Progenitor cell of endocrine pancreas (in vitro differentiated cells): Measurements from ENCODE around the gene ADSL. TPM values are rescaled to one million over a fixed set of nuclear protein-coding genes. Genes with fewer than 3 reads are reported as not detected.

Source experiments
- DNase-seq: peaks from one replicate; pipeline ENCODE4 v3.0.0; 2021; ENCODE audit warnings: low spot score; ENCODE audit not compliant: unreplicated experiment
- H3K27ac Mint-ChIP-seq: 2 replicates; pipeline ENCODE4 v1.8.0; 2021; ENCODE audit warnings: mild to moderate bottlenecking, moderate library complexity, mixed read lengths
- H3K27me3 Mint-ChIP-seq: 2 replicates; pipeline ENCODE4 v1.8.0; 2021; ENCODE audit warnings: mixed read lengths
- H3K36me3 Mint-ChIP-seq: 2 replicates; pipeline ENCODE4 v1.8.0; 2022; ENCODE audit warnings: mixed read lengths; ENCODE audit not compliant: insufficient read depth
- H3K4me1 Mint-ChIP-seq: 2 replicates; pipeline ENCODE4 v1.8.0; 2021; ENCODE audit warnings: low read depth, mixed read lengths
- H3K4me3 Mint-ChIP-seq: 2 replicates; pipeline ENCODE4 v1.8.0; 2021; ENCODE audit warnings: low read depth, mild to moderate bottlenecking, moderate library complexity, mixed read lengths
- H3K9me3 Mint-ChIP-seq: 2 replicates; pipeline ENCODE4 v1.8.0; 2021; ENCODE audit warnings: low read depth, mixed read lengths
- CTCF ChIP-seq: fragments of 200-600 bp; sonication (generic); IDR thresholded peaks from one replicate; pipeline ENCODE4 v1.5.0; 2021; ENCODE audit warnings: antibody characterized with exemption, mild to moderate bottlenecking; ENCODE audit not compliant: unreplicated experiment
- total RNA-seq: library from RNA; stranded (reverse); gene quantifications from 2 replicates; pipeline ENCODE4 v1.2.1, GENCODE V29; 2021

ADSL gene
- total RNA-seq, 1 donor from 2014 or later, result 85.0 TPM

- TF ChIP-seq CTCF, result no peak
- Mint-ChIP-seq H3K4me3 (no peak overlapping the region), H3K27ac (no peak overlapping the region), H3K27me3 (no peaks in the 10 kb centered on the region), H3K4me1 (no peaks in the 10 kb centered on the region), H3K36me3 (peaks cover 7% of the 10 kb centered on the region), H3K9me3 (no peaks in the 10 kb centered on the region)
- DNase-seq, result no peak
Observed at GRCh38 chr22:40408718-40409612, 62.7 kb downstream of the ADSL start.

- DNase-seq, result no peak
- H3K9me3 Mint-ChIP-seq, result no peaks in the 10 kb centered on the region
- no peak for TF ChIP-seq CTCF
- H3K27ac Mint-ChIP-seq, result peak overlapping the region; percentile 29
- H3K27me3 Mint-ChIP-seq, result no peaks in the 10 kb centered on the region
- no peaks in the 10 kb centered on the region for H3K4me1 Mint-ChIP-seq
- H3K36me3 Mint-ChIP-seq, result peaks cover 5% of the 10 kb centered on the region
- no peak overlapping the region for H3K4me3 Mint-ChIP-seq
Observed at GRCh38 chr22:40409613-40410113, 63.4 kb downstream of the ADSL start.

GRCh38 chr22:40410272-40410671, 64.0 kb downstream of the ADSL start:
- no peak for DNase-seq
- Mint-ChIP-seq H3K36me3 (peaks cover 5% of the 10 kb centered on the region), H3K27ac (peak overlapping the region; percentile 29), H3K9me3 (no peaks in the 10 kb centered on the region), H3K4me1 (no peaks in the 10 kb centered on the region), H3K27me3 (no peaks in the 10 kb centered on the region), H3K4me3 (no peak overlapping the region)
- no peak for TF ChIP-seq CTCF

- Mint-ChIP-seq H3K27ac (peak overlapping the region; percentile 52), H3K4me3 (no peak overlapping the region), H3K9me3 (no peaks in the 10 kb centered on the region), H3K4me1 (no peaks in the 10 kb centered on the region), H3K36me3 (peaks cover 12% of the 10 kb centered on the region), H3K27me3 (no peaks in the 10 kb centered on the region)
- no peak for DNase-seq
- TF ChIP-seq CTCF, result no peak
Observed at GRCh38 chr22:40410731-40411505, 64.6 kb downstream of the ADSL start.

DNA sequence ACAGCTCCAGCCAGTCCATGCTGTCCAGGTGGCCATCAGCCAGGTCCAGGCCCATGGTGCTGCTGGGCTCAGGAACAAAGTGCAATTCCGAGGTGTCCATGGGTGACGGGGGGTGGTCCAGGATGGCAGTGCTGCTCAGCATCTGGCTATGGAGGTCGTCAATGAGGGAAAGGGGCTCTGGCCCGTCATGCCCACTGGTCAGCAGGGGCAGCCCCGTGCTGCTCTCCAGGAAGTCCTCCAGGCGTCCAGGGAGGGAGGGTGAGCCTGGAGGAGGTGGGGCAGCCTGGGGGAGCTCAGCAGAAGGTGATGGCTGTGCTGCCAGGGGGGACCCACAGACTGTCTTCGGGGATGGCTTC, 65.2 kb downstream of the ADSL start:
- no peaks in the 10 kb centered on the region for H3K9me3 Mint-ChIP-seq
- no peaks in the 10 kb centered on the region for H3K27me3 Mint-ChIP-seq
- no peaks in the 10 kb centered on the region for H3K4me1 Mint-ChIP-seq
- H3K27ac Mint-ChIP-seq, result peak overlapping the region; percentile 52
- no peak for DNase-seq
- no peak overlapping the region for H3K4me3 Mint-ChIP-seq
- no peak for TF ChIP-seq CTCF
- peaks cover 15% of the 10 kb centered on the region for H3K36me3 Mint-ChIP-seq
